H9 (cell line): ENCODE data around the gene PGM1. TPM values are rescaled to one million over a fixed set of nuclear protein-coding genes. Genes with fewer than 3 reads are reported as not detected.
"Not testable (repeated sequence)": the region's sequence is repeated elsewhere in the genome, so short reads cannot be mapped to it uniquely, and the experiment has no call there.

Experiments used
- DNase-seq: peaks from one replicate; pipeline ENCODE4 v3.0.0-alpha.2; 2017
- H2AFZ ChIP-seq: one replicate; pipeline ENCODE4 v1.6.1; 2013; ENCODE audit warnings: mild to moderate bottlenecking, low read length, control low read depth, moderate library complexity
- H2AK5ac ChIP-seq: 2 replicates; pipeline ENCODE4 v1.6.1; 2013; ENCODE audit warnings: low read length, control low read depth, mixed read lengths; ENCODE audit not compliant: insufficient read length
- H2BK120ac ChIP-seq: one replicate; pipeline ENCODE4 v1.6.1; 2013; ENCODE audit warnings: low read depth, mild to moderate bottlenecking, low read length, control low read depth, inconsistent platforms; ENCODE audit not compliant: poor library complexity, severe bottlenecking
- H2BK12ac ChIP-seq: 2 replicates; pipeline ENCODE4 v1.6.1; 2013; ENCODE audit warnings: low read length, control low read depth, mixed read lengths, low read depth; ENCODE audit not compliant: insufficient read length
- H2BK15ac ChIP-seq: 2 replicates; pipeline ENCODE4 v1.6.1; 2013; ENCODE audit warnings: low read depth, low read length, control low read depth
- H2BK20ac ChIP-seq: one replicate; pipeline ENCODE4 v1.6.1; 2013; ENCODE audit warnings: low read depth, mild to moderate bottlenecking, low read length, control low read depth, inconsistent platforms; ENCODE audit not compliant: poor library complexity, severe bottlenecking
- H2BK5ac ChIP-seq: 2 replicates; pipeline ENCODE4 v1.6.1; 2013; ENCODE audit warnings: low read length, control low read depth, mixed read lengths; ENCODE audit not compliant: insufficient read length
- H3K14ac ChIP-seq: 2 replicates; pipeline ENCODE4 v1.6.1; 2013; ENCODE audit warnings: low read length, control low read depth; ENCODE audit not compliant: insufficient read depth
- H3K18ac ChIP-seq: 2 replicates; pipeline ENCODE4 v1.6.1; 2013; ENCODE audit warnings: low read depth, mild to moderate bottlenecking, mixed read lengths, low read length, control low read depth; ENCODE audit not compliant: insufficient read length
- H3K23ac ChIP-seq: 2 replicates; pipeline ENCODE4 v1.6.1; 2013; ENCODE audit warnings: low read length, control low read depth, mixed read lengths, low read depth; ENCODE audit not compliant: insufficient read length
- H3K23me2 ChIP-seq: 2 replicates; pipeline ENCODE4 v1.6.1; 2013; ENCODE audit warnings: low read depth, mild to moderate bottlenecking, mixed read lengths, low read length, control low read depth; ENCODE audit not compliant: insufficient read length, poor library complexity, severe bottlenecking
- H3K27ac ChIP-seq: 2 replicates; pipeline ENCODE4 v1.5.1; 2013; ENCODE audit warnings: low read length, control low read depth, mixed read lengths, low read depth; ENCODE audit not compliant: insufficient read length
- H3K27me3 ChIP-seq: 2 replicates; pipeline ENCODE4 v1.6.1; 2013; ENCODE audit warnings: low read length, control low read depth, inconsistent platforms; ENCODE audit not compliant: insufficient read depth
- H3K4ac ChIP-seq: 2 replicates; pipeline ENCODE4 v1.6.1; 2013; ENCODE audit warnings: low read depth, mild to moderate bottlenecking, control low read depth, inconsistent platforms, low read length, moderate library complexity
- H3K4me1 ChIP-seq: 2 replicates; pipeline ENCODE4 v1.6.1; 2013; ENCODE audit warnings: low read length, control low read depth, inconsistent platforms; ENCODE audit not compliant: insufficient read depth
- H3K4me2 ChIP-seq: 2 replicates; pipeline ENCODE4 v1.6.1; 2013; ENCODE audit warnings: low read length, control low read depth, mixed read lengths; ENCODE audit not compliant: insufficient read length, insufficient read depth
- H3K56ac ChIP-seq: 2 replicates; pipeline ENCODE4 v1.6.1; 2013; ENCODE audit warnings: low read depth, mild to moderate bottlenecking, mixed read lengths, low read length, control low read depth; ENCODE audit not compliant: insufficient read length
- H3K79me1 ChIP-seq: 2 replicates; pipeline ENCODE4 v1.6.1; 2013; ENCODE audit warnings: low read depth, mild to moderate bottlenecking, moderate library complexity, low read length, control low read depth, inconsistent platforms; ENCODE audit not compliant: insufficient read depth, poor library complexity, severe bottlenecking
- H3K79me2 ChIP-seq: 2 replicates; pipeline ENCODE4 v1.6.1; 2013; ENCODE audit warnings: low read length, control low read depth, inconsistent platforms; ENCODE audit not compliant: insufficient read depth
- H3K9ac ChIP-seq: 2 replicates; pipeline ENCODE4 v1.6.1; 2013; ENCODE audit warnings: low read length, control low read depth, mixed read lengths; ENCODE audit not compliant: insufficient read length; ENCODE audit errors: extremely low read depth
- H3K9me3 ChIP-seq: one replicate; pipeline ENCODE4 v1.6.1; 2013; ENCODE audit warnings: low read depth, low read length, inconsistent platforms; ENCODE audit not compliant: control insufficient read depth
- H3T11ph ChIP-seq: one replicate; pipeline ENCODE4 v1.6.1; 2013; ENCODE audit warnings: mild to moderate bottlenecking, low read length, control low read depth, inconsistent platforms
- H4K20me1 ChIP-seq: one replicate; pipeline ENCODE4 v1.6.1; 2013; ENCODE audit not compliant: control insufficient read depth, insufficient read length, insufficient read depth
- H4K5ac ChIP-seq: 2 replicates; pipeline ENCODE4 v1.6.1; 2013; ENCODE audit warnings: low read depth, mild to moderate bottlenecking, mixed read lengths, low read length, control low read depth; ENCODE audit not compliant: insufficient read length
- H4K8ac ChIP-seq: replicated peaks from 2 replicates; pipeline ENCODE4 v1.6.1; 2013; ENCODE audit warnings: low read length, control low read depth, mixed read lengths, low read depth; ENCODE audit not compliant: insufficient read length
- H4K91ac ChIP-seq: 2 replicates; pipeline ENCODE4 v1.6.1; 2013; ENCODE audit warnings: low read depth, mild to moderate bottlenecking, moderate library complexity, mixed read lengths, low read length, control low read depth; ENCODE audit not compliant: insufficient read length
- H3K27ac Mint-ChIP-seq, 3 experiments: 2 replicates in 2 of 3; 3 replicates in 1 of 3; pipeline ENCODE4 v1.8.0; 2020 to 2021; ENCODE audit warnings: mixed read lengths in 3 of 3, mild to moderate bottlenecking in 1 of 3, moderate library complexity in 1 of 3
- H3K27me3 Mint-ChIP-seq: 2 replicates; pipeline ENCODE4 v1.8.0; 2021; ENCODE audit warnings: low read depth, mild to moderate bottlenecking, moderate library complexity, mixed read lengths
- H3K36me3 Mint-ChIP-seq, 3 experiments: 2 replicates in 2 of 3; 3 replicates in 1 of 3; pipeline ENCODE4 v1.8.0; 2020 to 2021; ENCODE audit warnings: low read depth in 3 of 3, mixed read lengths in 3 of 3; ENCODE audit not compliant: insufficient read depth in 1 of 3
- H3K4me1 Mint-ChIP-seq, 2 experiments: 2 replicates each; pipeline ENCODE4 v1.8.0; 2020; ENCODE audit warnings: mixed read lengths in 2 of 2
- H3K4me3 Mint-ChIP-seq, 2 experiments: 2 replicates in 1 of 2; 3 replicates in 1 of 2; pipeline ENCODE4 v1.8.0; 2020 to 2021; ENCODE audit warnings: mild to moderate bottlenecking in 2 of 2, mixed read lengths in 2 of 2, moderate library complexity in 1 of 2
- H3K9me3 Mint-ChIP-seq, 2 experiments: 2 replicates in 1 of 2; 3 replicates in 1 of 2; pipeline ENCODE4 v1.8.0; 2020; ENCODE audit warnings: mild to moderate bottlenecking in 2 of 2, mixed read lengths in 2 of 2, moderate library complexity in 1 of 2
- CTCF ChIP-seq: fragments of 200-600 bp; sonication (generic); conservative IDR thresholded peaks from 3 replicates; pipeline ENCODE4 v1.8.0; 2021; ENCODE audit warnings: antibody characterized with exemption, mild to moderate bottlenecking
- WGBS: extraction: QIAGEN DNeasy Blood & Tissue Kit; methylation state at CpG from one replicate; pipeline ENCODE4 v1.1.7; 2013; ENCODE audit warnings: missing lambda C conversion rate, low lambda C conversion rate, mixed read lengths; ENCODE audit not compliant: insufficient read length; ENCODE audit errors: extremely low coverage; 5-methylcytosine and 5-hydroxymethylcytosine counted together
- total RNA-seq: library from RNA; stranded (reverse); gene quantifications from 2 replicates; pipeline ENCODE4 v1.2.1, GENCODE V29; 2021

PGM1 gene
- total RNA-seq, 1 experiment from 2014 or later, result 56.4 TPM

- peaks cover 14% of the 10 kb centered on the region in 2 experiments for H3K4me1 Mint-ChIP-seq
- no peak overlapping the region for H2BK15ac ChIP-seq
- H3K4me2 ChIP-seq, result no peak overlapping the region
- H3K56ac ChIP-seq, result no peak overlapping the region
- no CpG with 5 or more reads among the region's 4 CpGs for WGBS
- H3K79me1 ChIP-seq, result no peaks in the 10 kb centered on the region
- no peak overlapping the region for H3T11ph ChIP-seq
- H3K27me3 Mint-ChIP-seq, result no peaks in the 10 kb centered on the region
- H2BK120ac ChIP-seq, result no peak overlapping the region
- no peaks in the 10 kb centered on the region for H4K20me1 ChIP-seq
- no peak overlapping the region for H2AFZ ChIP-seq
- no peaks in the 10 kb centered on the region for H3K27me3 ChIP-seq
- H3K36me3 Mint-ChIP-seq, result peaks cover 6 to 7% (median 6%) of the 10 kb centered on the region in 3 experiments; a peak in 6 of 7 replicates
- no peak overlapping the region for H3K27ac ChIP-seq
- no peak overlapping the region for H3K9ac ChIP-seq
- H2AK5ac ChIP-seq, result no peak overlapping the region
- H3K9me3 Mint-ChIP-seq, result peaks cover 6% of the 10 kb centered on the region in 2 experiments
- H4K5ac ChIP-seq, result no peak overlapping the region
- no peaks in the 10 kb centered on the region for H3K79me2 ChIP-seq
- H3K27ac Mint-ChIP-seq, result peak overlapping the region in 1 of 3 experiments; percentile 88; a peak in 2 of 7 replicates
- no peak overlapping the region for H3K14ac ChIP-seq
- H3K4me1 ChIP-seq, result peaks cover 4% of the 10 kb centered on the region; the same call in 1 of the 2 replicates
- no peak overlapping the region for H2BK20ac ChIP-seq
- TF ChIP-seq CTCF, result peak; percentile 95
- no peak overlapping the region for H3K4ac ChIP-seq
- H2BK5ac ChIP-seq, result no peak overlapping the region
- no peak overlapping the region for H3K4me3 Mint-ChIP-seq
- no peak overlapping the region for H4K91ac ChIP-seq
- no peak overlapping the region for H2BK12ac ChIP-seq
- no peaks in the 10 kb centered on the region for H3K23me2 ChIP-seq
- H4K8ac ChIP-seq, result no peak overlapping the region
- no peak overlapping the region for H3K18ac ChIP-seq
- peak; percentile 41 for DNase-seq
- H3K23ac ChIP-seq, result no peak overlapping the region
- H3K9me3 ChIP-seq, result no peaks in the 10 kb centered on the region
Measured at GRCh38 chr1:63575340-63575826, 17.8 kb upstream of the PGM1 start.

DNA sequence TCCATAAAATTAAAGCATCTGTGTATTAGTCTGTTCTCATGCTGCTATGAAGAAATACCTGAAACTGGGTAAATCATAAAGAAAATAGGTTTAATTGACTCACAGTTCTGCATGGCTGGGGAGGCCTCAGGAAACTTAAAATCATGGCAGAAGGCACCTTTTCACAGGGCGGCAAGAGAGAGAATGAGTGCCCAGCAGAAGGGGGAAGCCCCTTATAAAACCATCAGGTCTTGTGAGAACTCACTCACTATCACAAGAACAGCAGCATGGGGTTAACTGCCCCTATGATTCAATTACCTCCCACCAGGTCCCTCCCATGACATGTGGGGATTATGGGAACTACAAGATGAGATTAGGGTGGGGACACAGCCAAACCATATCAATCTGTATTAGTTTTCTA lies 6.9 kb upstream of the PGM1 start:
- DNase-seq, H3K4me2 ChIP-seq, H3K18ac ChIP-seq, H4K91ac ChIP-seq, H4K8ac ChIP-seq, H4K20me1 ChIP-seq, H3K4me3 Mint-ChIP-seq, H3K79me1 ChIP-seq, H2BK12ac ChIP-seq, H3K79me2 ChIP-seq, H3K27me3 Mint-ChIP-seq, H3K23ac ChIP-seq, H3K23me2 ChIP-seq, H3K27ac ChIP-seq, H3K9me3 Mint-ChIP-seq, H3K4me1 Mint-ChIP-seq, H2AK5ac ChIP-seq, H2BK120ac ChIP-seq, H3K9me3 ChIP-seq, H3K4ac ChIP-seq, H3K56ac ChIP-seq, H3K36me3 Mint-ChIP-seq, H2BK20ac ChIP-seq, H2BK15ac ChIP-seq, H3K27ac Mint-ChIP-seq, H3K4me1 ChIP-seq, H3K14ac ChIP-seq, H3T11ph ChIP-seq, H4K5ac ChIP-seq, H2BK5ac ChIP-seq, H2AFZ ChIP-seq, H3K9ac ChIP-seq, H3K27me3 ChIP-seq: not testable (repeated sequence)
- WGBS, result no CpG with 5 or more reads among the region's 1 CpG
